ENCODE data around the gene SLAMF1.

Gene SLAMF1

GRCh38 chr1:160558660-160559380, 88.0 kb downstream of the SLAMF1 start:
- peak; percentile 46 for DNase-seq

Data from CD4-positive, alpha-beta T cell treated with Interleukin-10 for 1 hour (primary cell).